Medulla oblongata (tissue), 1 donor: ENCODE results near the gene MYBPC2.
A peak's percentile ranks its signal among the peaks of the same experiment; 100 is the strongest.
"Not testable (repeated sequence)": the region's sequence is repeated elsewhere in the genome, so short reads cannot be mapped to it uniquely, and the experiment has no call there.

ENCODE experiments used
- DNase-seq: peaks from one replicate; pipeline ENCODE4 v3.0.0-alpha.2; 2015; ENCODE audit errors: extremely low spot score

Gene MYBPC2

DNA sequence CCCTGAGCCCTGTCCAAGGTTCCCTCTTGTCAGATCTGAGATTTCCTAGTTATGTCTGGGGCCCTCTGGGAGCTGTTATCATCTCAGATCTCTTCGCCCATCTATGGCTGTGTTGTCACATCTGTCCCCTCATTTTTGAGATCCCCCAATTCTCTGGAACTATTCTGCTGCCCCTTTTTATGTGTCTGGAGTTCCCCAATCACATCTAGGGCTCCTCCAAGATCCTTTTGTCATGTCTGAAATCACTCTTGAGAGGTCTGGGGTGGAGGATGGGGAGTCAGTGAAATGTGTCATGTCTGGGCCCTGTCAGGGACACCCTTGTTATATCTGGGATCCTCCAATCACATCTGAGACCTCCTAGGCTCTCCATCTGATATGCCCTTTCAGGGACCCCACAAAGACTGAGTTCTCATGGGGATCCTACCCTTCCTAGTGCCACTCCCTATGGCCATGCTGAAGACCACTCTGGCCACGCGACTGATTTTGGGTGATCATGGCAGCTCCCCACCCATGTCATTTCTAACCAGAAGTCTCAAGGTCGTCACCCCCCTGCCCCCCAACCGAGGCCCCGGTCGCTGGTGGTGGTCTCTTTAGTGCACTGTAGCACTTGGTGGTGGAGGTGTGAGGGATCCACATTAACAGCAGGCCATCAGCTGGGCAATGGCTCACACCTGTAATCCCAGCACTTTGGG lies 3.8 kb upstream of the MYBPC2 start:
- DNase-seq = no peak

DNA sequence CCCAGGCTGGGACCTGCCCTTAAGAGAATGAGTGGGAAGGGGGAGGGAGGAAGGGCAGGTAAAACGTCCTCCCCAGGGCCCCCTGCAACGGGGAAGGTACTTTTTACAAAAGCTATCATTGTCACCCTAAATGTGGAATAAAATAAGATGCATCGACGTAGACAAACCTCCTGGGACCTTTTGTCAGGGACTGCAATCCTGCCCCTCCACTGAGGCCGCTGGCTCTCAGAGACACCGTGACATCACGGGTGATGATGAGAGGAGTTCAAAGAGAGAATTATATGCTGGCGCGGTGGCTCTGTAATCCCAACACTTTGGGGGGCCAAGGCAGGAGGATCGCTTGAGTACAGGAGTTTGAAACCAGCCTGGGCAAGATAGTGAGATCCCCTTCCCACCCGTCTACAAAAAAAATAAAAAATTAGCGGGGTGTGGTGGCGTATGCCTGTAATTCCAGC lies 1.8 kb upstream of the MYBPC2 start:
- no peak for DNase-seq

DNA sequence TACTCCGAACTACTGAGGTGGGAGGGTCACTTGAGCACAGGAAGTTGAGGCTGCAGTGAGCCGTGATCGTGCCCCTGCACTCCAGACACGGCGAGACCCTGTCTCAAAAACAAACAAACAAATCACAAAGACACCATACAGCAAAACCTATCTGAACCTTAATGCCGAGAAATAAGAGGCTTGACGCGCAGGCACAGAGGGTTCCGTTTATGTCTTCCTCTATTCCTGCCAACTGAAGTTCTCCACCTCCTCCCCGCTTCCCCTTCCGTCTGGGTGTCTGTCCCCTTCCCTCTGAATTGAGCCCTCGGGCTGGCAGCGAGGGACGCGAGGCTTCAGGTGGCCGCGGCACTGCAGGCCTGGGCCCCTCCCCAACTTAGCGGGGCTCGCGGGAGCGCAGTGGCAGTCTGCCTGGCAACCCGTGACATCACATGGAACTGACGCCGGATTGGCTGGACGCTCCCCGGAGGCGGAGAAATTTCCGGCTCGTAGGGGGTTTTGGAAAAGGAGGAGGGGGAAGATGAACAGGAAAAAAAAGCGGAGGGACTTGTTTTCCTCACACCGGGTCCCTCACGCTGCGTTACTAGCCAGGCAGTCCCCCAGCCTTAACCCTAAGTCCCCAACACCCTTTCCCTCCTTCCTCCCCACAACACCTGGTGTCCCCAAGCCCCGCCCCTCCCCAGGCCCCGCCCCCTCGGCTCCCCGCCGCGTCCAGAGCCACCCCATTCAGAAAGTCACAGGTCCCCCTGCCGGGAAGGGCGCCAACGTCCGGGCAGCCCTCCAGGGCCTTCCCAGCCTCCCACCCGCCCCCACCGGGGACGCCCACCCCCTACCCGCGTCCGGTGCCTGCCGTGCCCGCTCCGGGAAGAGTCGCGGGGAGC lies 1.1 kb upstream of the MYBPC2 start:
- peak; percentile 87 for DNase-seq

DNA sequence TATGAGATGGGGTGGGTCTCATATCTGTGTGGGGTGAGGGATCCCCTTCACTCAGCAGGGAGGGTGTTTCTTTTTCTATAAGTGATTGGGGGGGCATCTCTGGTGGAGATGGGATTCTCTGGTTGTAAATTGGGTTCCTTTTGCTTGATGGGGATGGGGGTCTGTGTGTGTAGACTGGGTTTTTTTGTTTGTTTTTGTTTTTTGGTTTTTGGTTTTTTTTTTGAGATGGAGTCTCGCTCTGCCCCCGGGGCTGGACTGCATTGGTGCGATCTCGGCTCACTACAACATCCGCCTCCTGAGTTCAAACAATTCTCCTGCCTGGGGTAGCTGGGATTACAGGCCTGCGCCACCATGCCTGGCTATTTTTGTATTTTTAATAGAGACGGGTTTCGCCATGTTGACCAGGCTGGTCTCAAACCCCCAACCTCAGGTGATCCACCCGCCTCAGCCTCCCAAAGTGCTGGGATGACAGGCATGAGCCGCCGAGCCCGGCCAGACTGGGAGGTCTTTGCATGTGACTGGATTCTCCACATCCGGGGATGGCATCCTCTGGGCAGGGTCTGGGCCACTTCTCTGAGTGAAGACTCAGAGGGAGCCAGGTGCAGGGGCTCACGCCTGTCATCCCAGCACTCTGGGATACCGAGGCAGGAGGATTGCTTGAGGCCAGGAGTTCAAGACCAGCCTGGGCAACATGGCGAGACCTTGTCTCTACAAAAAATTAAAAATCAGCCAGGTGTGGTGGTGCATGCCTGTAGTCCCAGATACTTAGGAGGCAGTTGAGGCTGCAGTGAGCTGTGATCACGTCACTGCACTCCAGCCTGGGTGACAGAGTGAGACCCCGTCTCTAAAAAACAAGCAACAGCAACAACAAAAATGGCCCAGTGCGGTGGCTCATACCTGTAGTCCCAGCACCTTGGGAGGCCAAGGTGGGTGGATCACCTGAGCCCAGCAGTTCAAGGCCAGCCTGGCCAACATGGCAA lies 799 bp downstream of the MYBPC2 start:
- DNase-seq = no peak

DNA sequence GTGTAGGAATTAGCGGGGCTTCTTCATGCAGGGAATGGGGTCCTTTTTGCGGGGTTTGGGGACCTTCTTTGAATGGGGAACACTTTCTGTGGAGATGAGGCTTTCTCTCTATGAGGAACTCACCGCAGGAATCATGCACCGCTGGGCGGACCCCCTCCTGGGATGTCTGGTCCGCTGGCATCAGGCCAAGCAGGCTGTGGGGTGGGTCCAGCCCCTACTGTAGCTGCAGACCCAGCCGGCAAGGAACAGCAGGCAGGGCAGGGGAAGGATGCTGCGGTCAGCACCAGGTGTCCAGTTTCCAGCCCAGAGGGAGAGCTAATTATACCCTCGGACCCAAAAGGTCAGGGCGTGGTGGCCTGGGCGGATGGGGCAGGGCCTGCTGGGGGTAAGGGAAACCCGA lies 1.8 kb downstream of the MYBPC2 start:
- no peak for DNase-seq

DNA sequence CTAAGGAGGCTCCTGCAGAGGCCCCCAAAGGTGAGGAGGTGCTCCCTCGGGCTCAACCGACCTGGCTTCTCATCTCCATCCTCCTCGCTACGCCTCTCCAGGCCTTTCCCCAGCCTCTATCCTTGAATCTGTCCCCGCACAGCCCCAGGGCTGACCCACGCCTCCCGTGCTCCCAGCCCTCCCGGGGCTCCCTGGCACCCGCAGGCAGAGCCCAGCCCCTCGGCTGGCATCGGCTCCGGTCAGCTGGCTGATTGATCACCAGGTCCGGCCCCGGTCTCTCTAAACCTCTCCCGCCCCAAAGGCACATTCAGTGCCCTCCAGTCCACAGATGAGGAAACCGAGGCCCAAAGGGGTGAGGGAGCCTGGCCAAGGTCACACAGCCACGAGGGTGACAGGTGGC lies 2.5 kb downstream of the MYBPC2 start:
- no peak for DNase-seq

DNA sequence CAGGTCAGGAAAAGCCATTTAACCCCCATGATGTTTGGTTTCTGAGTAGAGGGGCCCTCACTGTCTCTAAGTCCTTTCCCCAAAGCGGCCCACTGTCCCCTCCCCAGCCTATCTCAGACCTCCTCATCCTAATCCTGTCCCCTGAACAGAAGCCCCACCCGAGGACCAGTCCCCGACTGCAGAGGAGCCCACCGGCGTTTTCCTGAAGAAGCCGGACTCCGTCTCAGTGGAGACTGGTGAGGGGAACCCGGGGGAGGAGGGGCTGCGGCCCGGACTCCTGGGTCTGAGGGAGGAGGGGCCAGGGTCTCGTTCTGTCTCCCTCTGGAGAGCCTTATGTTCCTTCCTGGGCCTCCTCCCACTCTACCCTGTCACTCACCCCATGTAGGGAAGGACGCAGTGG lies 2.9 kb downstream of the MYBPC2 start:
- no peak for DNase-seq

DNA sequence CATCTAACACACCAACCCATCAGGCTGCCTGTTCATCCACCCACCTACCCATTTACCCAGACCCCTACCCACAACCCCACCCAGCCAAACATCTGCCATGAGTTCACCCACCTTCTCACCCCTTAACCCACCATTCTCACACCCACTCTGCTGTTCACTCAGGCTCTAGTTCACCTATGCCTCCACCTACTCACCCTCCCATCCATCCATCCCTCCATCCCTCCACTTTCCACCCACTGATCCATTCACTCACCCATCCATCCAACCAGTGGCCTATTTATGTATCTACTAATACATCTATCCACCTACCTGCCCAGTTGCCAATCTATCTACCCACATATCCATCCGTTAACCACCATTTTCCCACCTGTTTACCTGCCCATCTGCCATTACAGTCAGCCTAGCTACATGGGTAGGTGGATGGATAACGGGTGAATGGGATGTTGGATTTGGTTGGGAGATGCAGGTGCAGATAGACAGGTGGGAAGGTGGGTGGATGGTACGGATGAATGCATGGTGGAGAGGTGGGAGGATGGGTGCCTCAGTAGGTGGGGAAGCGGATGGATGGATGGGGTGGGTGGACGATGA lies 5.3 kb downstream of the MYBPC2 start:
- no peak for DNase-seq

DNA sequence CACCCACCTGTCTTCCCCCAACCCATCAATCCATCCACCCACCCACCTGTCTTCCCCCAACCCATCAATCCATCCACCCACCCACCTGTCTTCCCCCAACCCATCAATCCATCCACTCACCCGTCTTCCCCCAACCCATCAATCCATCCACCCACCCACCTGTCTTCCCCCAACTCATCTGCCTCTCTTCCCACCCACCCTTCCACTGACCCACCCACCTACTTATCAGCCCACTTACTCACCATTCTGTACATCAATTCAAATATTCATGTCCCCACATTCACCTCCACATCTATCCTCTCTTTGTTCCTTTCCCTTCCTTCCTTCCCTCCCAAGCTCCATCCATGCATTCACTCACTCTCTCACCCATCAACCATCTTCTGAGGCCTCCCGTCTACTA lies 6.4 kb downstream of the MYBPC2 start:
- DNase-seq = not testable (repeated sequence)

DNA sequence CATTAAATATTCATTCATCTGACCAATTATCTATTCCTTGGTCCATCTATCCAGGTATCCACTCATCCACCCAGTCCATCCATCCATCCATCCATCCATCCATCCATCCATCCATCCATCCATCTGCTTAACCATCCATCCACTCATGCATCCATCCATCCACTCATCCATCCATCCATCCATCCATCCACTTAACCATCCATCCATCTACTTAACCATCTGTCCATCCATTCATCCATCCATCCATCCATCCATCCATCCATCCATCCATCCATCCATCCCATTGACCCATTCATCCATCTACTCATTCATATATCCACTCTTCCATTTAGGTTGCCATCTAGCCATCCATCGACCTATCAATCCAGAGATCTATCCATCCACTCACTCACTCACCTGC lies 11.4 kb downstream of the MYBPC2 start:
- no peak for DNase-seq

DNA sequence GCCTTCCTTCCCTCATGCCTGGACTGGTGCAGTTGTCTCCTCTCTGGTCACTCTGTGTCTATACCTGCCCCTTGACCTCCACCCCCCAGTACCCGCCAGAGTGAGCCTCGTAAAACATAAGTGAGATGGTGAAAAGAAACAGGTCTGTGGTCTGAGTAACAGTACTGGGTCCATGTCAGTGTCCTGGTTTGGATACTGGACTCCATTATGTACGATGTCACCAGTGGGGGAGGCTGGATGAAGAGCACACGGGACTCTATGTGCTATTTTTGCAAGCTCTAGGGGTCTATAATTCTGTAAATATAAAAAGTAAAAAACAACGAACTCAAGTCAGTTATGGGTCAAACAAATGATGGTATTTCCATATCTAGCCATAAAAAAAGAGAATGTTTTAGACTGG lies 14.4 kb downstream of the MYBPC2 start:
- no peak for DNase-seq

DNA sequence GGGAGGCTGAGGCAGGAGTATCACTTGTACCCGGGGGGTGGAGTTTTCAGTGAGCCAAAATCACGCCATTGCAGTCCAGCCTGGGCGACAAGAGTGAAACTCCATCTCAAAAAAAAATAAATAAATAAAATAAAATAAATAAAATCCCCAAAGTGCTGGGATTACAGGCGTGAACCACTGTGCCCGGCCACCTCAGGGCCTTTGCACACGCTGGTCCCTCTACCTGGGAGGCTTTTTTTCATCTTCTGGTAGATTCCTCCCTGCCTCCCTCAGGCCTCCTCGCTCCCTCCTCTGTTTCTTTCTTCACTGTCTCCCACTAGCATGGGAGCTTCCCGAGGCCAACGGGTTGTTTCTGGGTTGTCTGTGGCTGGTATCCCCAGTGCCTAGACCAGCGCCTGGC lies 15.1 kb downstream of the MYBPC2 start:
- DNase-seq = no peak

DNA sequence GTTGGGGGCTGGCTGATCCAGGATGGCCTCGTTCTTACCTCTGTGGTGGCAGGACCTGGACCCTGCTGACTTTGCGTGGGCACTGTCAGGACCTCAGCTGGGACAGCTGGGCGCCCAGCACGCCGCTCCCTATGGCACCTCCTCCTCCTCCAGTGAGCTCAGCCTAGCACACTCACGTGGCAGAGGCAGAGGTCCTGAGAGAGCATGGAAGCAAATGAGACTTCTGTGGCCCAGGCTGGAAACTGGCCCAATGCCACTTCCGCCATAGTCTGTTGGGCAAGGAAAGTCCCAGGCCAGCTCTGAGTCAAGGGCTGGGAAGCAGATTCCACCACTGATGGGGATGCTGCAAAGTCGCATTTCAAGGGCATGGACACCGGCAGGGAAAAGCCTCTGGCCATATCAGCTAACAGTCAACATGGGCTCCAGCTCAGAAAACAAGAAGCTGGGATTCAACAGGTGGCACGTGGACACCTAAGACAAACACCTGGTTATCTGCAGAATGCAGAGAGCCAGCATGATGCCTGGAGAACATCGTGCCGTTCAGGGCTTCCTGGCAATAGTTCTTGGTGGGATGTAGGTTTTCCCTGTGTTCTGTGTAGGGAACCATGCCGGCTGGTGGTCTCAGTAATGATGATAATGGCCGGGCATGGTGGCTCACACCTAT lies 16.7 kb downstream of the MYBPC2 start:
- no peak for DNase-seq

DNA sequence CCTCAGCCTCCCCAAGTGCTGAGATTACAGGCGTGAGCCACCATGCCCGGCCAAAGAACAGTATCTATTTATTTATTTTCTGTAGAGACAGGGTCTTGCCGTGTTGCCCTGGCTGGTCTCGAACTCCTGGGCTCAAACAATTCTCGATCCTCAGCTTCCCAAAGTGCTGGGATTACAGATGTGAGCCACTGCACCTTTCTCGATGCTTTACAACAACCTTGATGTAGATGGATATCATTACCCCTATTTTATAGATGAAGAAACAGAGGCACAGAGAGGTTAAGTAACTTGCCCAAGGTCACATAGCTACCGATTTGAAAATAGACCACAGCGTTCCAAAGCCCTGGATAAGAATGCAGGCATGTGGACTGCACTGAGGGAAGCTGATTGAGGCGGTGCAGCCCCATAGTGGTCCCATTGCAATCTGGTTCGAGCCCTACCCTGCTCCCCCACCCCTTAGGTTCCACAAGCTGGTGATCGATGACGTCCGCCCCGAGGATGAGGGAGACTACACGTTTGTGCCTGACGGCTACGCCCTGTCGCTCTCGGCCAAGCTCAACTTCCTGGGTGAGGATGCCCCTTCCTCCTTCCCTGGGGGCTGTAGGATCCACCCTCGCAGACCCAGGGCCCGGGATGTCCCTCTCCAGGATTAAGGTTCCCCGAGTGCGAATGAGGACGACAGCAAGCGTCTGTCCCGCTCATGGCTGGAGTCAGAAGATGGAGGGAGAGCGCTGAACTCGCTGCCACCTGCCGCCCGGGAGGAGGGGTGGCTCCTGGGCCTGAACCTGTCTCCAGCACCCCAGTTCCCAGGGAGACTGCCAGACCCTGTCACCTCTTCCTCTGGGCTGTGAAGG lies 17.9 kb downstream of the MYBPC2 start:
- DNase-seq = no peak

DNA sequence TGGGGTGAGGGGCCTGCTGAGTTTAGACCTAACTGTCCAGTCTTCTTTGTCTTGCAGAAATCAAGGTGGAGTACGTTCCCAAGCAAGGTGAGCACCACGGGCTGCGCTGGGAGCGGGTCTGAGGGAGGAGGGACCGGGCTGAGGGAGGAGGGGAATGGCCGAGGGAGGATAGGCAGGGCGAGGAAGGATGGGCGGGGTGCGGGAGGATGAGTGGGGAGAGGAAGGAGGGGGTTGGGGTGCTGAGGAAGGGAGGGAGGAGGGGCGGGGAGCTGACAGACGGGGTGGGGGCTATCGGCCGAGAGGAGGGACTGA lies 18.5 kb downstream of the MYBPC2 start:
- no peak for DNase-seq

DNA sequence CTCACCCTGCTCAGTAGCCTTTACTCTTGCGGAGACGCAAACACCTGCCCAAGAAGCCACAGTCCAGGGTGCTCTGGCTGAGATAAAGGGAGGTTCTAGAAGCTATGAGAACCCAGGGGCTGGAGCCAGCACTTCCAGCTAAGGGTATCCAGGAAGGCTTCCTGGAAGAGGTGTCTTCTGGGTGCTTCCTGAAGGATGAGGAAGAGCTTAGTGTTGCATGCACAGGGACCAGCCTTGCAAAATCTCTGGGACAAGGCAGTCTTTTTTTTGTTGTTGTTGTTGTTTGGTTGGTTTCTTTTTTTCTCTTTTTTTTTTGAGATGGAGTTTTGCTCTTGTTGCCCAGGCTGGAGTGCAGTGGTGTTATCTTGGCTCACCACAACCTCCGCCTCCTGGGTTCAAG lies 20.6 kb downstream of the MYBPC2 start:
- no peak for DNase-seq

DNA sequence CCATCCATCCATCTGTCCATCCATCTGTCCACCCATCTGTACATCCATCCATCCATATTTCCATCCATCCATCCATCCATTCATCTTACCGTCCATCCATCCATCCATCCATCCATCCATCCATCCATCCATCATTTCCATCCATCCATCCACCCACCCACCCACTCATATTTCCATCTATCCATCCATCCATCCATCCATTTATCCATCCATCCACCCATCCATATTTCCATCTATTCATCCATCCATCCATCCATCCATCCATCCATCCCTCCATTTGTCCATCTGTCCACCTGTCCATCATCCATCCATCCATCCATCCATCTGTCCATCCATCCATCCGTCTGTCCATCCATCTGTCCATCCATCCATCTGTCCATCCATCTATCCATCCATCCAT lies 23.3 kb downstream of the MYBPC2 start:
- DNase-seq = no peak

DNA sequence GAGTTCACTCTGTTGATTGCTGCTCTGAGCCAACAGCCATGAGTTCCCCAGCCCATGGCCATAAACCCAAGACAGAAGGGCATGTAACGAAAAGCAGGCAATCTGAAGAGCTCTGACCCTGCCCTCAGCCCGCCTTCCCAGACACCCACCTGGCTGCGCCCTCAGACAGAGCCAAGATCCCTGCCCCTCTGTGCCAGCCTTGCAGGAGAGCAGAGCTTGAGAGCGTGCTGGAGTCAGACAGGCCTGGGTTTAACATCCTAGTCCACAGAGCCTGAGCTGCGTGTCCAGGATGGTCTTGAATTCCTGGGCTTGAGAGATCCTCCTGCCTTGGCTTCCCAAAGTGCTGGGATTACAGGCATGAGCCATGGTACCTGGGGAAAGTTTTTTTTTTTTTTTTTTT lies 24.6 kb downstream of the MYBPC2 start:
- DNase-seq = no peak

DNA sequence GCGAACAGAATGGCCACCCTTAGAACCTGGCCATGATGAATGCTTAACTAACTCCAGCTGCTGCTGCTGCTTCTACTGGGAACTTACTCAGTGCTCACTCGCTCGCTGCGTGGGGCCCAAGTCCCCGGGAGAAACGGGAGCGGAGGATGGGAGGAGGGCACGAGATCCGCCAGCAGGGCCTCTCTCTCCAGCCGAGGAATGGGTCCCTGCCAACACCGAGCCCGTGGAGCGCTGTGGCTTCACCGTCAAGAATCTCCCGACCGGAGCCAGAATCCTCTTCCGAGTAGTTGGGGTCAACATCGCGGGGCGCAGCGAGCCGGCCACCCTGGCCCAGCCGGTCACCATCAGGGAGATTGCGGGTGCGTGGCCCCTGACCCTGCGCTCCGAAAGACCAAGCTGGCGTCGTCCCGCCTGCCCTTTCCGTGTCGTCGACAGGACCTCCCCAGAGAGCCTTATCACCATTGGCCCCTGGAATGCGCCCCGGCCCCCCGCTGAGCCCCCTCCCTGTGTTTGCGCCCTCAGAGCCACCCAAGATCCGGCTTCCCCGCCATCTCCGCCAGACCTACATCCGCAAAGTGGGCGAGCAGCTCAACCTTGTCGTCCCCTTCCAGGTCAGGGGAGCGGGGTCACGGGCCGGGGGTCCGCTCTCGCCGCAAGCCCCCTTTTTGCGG lies 25.8 kb downstream of the MYBPC2 start:
- DNase-seq = no peak

DNA sequence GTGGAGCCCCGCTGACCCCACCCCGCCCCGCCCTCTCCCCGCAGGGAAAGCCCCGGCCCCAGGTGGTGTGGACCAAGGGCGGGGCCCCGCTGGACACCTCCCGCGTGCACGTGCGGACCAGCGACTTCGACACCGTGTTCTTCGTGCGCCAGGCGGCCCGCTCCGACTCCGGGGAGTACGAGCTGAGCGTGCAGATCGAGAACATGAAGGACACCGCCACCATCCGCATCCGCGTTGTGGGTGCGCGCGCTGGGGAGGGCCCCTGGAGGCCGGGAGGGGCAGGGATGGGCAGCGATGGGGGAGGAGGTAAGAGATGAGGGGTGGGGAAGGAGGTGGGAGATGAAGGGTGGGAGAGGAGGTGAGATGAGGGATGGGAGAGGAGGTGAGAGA lies 26.4 kb downstream of the MYBPC2 start:
- DNase-seq = no peak
